B cell (primary cell): ENCODE data around the gene SPSB1.

Source experiments
- EZH2 ChIP-seq: IDR thresholded peaks from 2 replicates; pipeline ENCODE4 v1.6.1; 2012; ENCODE audit warnings: borderline replicate concordance, low read depth, mild to moderate bottlenecking, moderate library complexity, low read length; ENCODE audit not compliant: insufficient read depth, poor library complexity, severe bottlenecking
- TF ChIP-seq, protein P1 (sequence below): fragments of 200-600 bp; IDR thresholded peaks from one replicate; pipeline ENCODE4 v1.8.0; 2022; ENCODE audit warnings: antibody characterized with exemption, mild to moderate bottlenecking

DNA sequence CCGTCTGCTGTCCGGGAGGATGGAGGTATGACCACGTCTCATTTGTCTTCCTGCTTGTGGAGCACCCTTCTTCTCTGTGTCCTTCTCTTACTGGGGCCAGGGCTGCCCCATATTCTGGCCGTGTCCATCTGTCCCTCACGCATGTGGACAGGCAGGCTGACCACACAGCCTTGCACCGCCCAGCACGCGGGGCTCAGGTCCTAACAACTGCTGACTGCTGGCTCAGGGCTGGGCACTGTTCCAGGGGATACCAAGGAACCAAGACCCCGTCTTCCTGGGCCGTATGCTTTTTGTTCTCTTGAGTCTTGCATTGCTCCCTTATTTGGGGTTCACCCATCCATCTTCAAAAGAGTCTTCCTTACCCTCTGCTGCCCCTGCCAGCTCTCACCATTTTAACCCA lies 17.5 kb upstream of the SPSB1 start:
- TF ChIP-seq, protein P1, sequence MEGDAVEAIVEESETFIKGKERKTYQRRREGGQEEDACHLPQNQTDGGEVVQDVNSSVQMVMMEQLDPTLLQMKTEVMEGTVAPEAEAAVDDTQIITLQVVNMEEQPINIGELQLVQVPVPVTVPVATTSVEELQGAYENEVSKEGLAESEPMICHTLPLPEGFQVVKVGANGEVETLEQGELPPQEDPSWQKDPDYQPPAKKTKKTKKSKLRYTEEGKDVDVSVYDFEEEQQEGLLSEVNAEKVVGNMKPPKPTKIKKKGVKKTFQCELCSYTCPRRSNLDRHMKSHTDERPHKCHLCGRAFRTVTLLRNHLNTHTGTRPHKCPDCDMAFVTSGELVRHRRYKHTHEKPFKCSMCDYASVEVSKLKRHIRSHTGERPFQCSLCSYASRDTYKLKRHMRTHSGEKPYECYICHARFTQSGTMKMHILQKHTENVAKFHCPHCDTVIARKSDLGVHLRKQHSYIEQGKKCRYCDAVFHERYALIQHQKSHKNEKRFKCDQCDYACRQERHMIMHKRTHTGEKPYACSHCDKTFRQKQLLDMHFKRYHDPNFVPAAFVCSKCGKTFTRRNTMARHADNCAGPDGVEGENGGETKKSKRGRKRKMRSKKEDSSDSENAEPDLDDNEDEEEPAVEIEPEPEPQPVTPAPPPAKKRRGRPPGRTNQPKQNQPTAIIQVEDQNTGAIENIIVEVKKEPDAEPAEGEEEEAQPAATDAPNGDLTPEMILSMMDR: no peak
- no peak for TF ChIP-seq EZH2
